Common myeloid progenitor, CD34-positive (primary cell): ENCODE measurements around the gene EPB41L3.
A peak's percentile ranks its signal among the peaks of the same experiment; 100 is the strongest.

Experiments
- CTCF ChIA-PET: fragments of 350-600 bp; sonication (Branson Sonifier 250); formaldehyde crosslinking; loops from one replicate; lab custom pipeline; 2021; ENCODE audit warnings: antibody characterized with exemption; lab: Charles Lee
- POLR2A ChIA-PET: fragments of 350-600 bp; sonication (Branson Sonifier 250); formaldehyde crosslinking; loops from one replicate; lab custom pipeline; 2021; ENCODE audit warnings: antibody characterized with exemption; lab: Charles Lee
- DNase-seq, 3 donors: peaks; one replicate each; pipeline versions ENCODE4 v3.0.0 to v3.0.0-alpha.2; 2013
- H3K27ac ChIP-seq, 2 experiments: 1 replicate in 1 of 2; 2 replicates in 1 of 2; pipeline ENCODE4 v1.7.0; 2013; ENCODE audit warnings: inconsistent platforms in 2 of 2, low read length in 2 of 2, mild to moderate bottlenecking in 2 of 2, low read depth in 1 of 2, moderate library complexity in 1 of 2; ENCODE audit not compliant: severe bottlenecking in 2 of 2, insufficient read depth in 1 of 2, poor library complexity in 1 of 2
- H3K27me3 ChIP-seq, 5 experiments: replicated peaks in 2 of 5; 1 replicate in 3 of 5; 2 replicates in 2 of 5; pipeline versions ENCODE4 v1.6.1 to v1.7.0; 2013; ENCODE audit warnings: low read length in 4 of 5, mild to moderate bottlenecking in 2 of 5, moderate library complexity in 2 of 5, inconsistent platforms in 1 of 5; ENCODE audit not compliant: insufficient read depth in 5 of 5, control insufficient read depth in 4 of 5
- H3K36me3 ChIP-seq, 4 experiments: 1 replicate in 2 of 4; 2 replicates in 2 of 4; pipeline versions ENCODE4 v1.6.1 to v1.7.0; 2013; ENCODE audit warnings: low read length in 3 of 4, control low read depth in 1 of 4, mild to moderate bottlenecking in 1 of 4; ENCODE audit not compliant: control insufficient read depth in 4 of 4, insufficient read depth in 4 of 4
- H3K4me1 ChIP-seq, 4 experiments: 1 replicate in 3 of 4; 2 replicates in 1 of 4; pipeline versions ENCODE4 v1.6.1 to v1.7.1; 2013; ENCODE audit warnings: low read length in 3 of 4, mild to moderate bottlenecking in 3 of 4, control low read depth in 1 of 4, inconsistent platforms in 1 of 4, moderate library complexity in 1 of 4; ENCODE audit not compliant: control insufficient read depth in 4 of 4, insufficient read depth in 4 of 4; ENCODE audit errors: control extremely low read depth in 1 of 4
- H3K4me3 ChIP-seq, 7 experiments: 1 replicate in 4 of 7; 2 replicates in 3 of 7; pipeline versions ENCODE4 v1.5.1 to v1.7.0; 2013; ENCODE audit warnings: mild to moderate bottlenecking in 7 of 7, low read length in 6 of 7, moderate library complexity in 6 of 7, inconsistent platforms in 2 of 7, low read depth in 2 of 7, control low read depth in 1 of 7; ENCODE audit not compliant: insufficient read depth in 4 of 7, control insufficient read depth in 1 of 7; ENCODE audit errors: extremely low read depth in 1 of 7
- H3K9me3 ChIP-seq, 5 experiments: 1 replicate in 4 of 5; 2 replicates in 1 of 5; pipeline versions ENCODE4 v1.6.1 to v1.7.1; 2013; ENCODE audit warnings: low read length in 4 of 5, mild to moderate bottlenecking in 2 of 5, inconsistent platforms in 1 of 5, low read depth in 1 of 5, moderate library complexity in 1 of 5; ENCODE audit not compliant: control insufficient read depth in 4 of 5, insufficient read depth in 2 of 5; ENCODE audit errors: control extremely low read depth in 1 of 5
- WGBS: methylation state at CpG from one replicate; pipeline ENCODE4 v1.1.5; 2013; ENCODE audit not compliant: insufficient coverage; 5-methylcytosine and 5-hydroxymethylcytosine counted together

EPB41L3 gene

GRCh38 chr18:5546660-5547059, 2.9 kb upstream of the EPB41L3 start:
- Histone ChIP-seq H3K9me3 (no peaks in the 10 kb centered on the region), H3K27ac (no peak overlapping the region), H3K4me1 (peaks cover 0 to 18% (median 6%) of the 10 kb centered on the region in 4 experiments), H3K4me3 (no peak overlapping the region), H3K27me3 (peaks cover 0 to 6% (median 2%) of the 10 kb centered on the region in 5 experiments), H3K36me3 (no peaks in the 10 kb centered on the region)
- POLR2A ChIA-PET, result interaction anchor here (0.6 kb wide), 1 partner anchor 85 kb away, joined by 4 read pairs; no protein-coding TSS in a partner anchor
- 15% methylated on average over 2 of the region's 3 CpGs for WGBS
- DNase-seq, result peak; percentile 62 to 75 (median 74)
- CTCF ChIA-PET, result interaction anchor here (0.6 to 2.1 kb wide), 22 partner anchors 9 to 472 kb away, joined by 3 to 13 read pairs (median 4); no protein-coding TSS in a partner anchor

GRCh38 chr18:5543036-5543680, 639 bp downstream of the EPB41L3 start:
- CTCF ChIA-PET, result no interaction called here
- 0% methylated on average over 44 of the region's 84 CpGs for WGBS
- POLR2A ChIA-PET, result no interaction called here
- Histone ChIP-seq H3K4me1 (peaks cover 0 to 22% (median 6%) of the 10 kb centered on the region in 4 experiments), H3K4me3 (peak overlapping the region; percentile 61 to 86 (median 79)), H3K27me3 (peaks cover 0 to 6% (median 2%) of the 10 kb centered on the region in 5 experiments), H3K9me3 (no peaks in the 10 kb centered on the region), H3K27ac (no peak overlapping the region), H3K36me3 (no peaks in the 10 kb centered on the region)
- peak; percentile 18 to 57 (median 25) for DNase-seq

GRCh38 chr18:5542515-5543035, 1.2 kb downstream of the EPB41L3 start:
- POLR2A ChIA-PET, result no interaction called here
- peaks cover 0 to 6% (median 2%) of the 10 kb centered on the region in 5 experiments for H3K27me3 ChIP-seq
- H3K4me3 ChIP-seq, result peak overlapping the region; percentile 61 to 86 (median 79)
- no peaks in the 10 kb centered on the region for H3K9me3 ChIP-seq
- CTCF ChIA-PET, result no interaction called here
- no peaks in the 10 kb centered on the region for H3K36me3 ChIP-seq
- WGBS, result 13% methylated on average over 8 of the region's 23 CpGs
- DNase-seq, result peak; percentile 49 to 90 (median 85)
- H3K4me1 ChIP-seq, result peaks cover 0 to 22% (median 6%) of the 10 kb centered on the region in 4 experiments
- H3K27ac ChIP-seq, result no peak overlapping the region

- Histone ChIP-seq H3K4me1 (peaks cover 0 to 22% (median 6%) of the 10 kb centered on the region in 4 experiments), H3K4me3 (no peak overlapping the region), H3K9me3 (no peaks in the 10 kb centered on the region), H3K27ac (no peak overlapping the region), H3K36me3 (no peaks in the 10 kb centered on the region), H3K27me3 (peaks cover 0 to 6% (median 2%) of the 10 kb centered on the region in 5 experiments)
- DNase-seq, result no peak
- WGBS, result 100% methylated on average over 2 of the region's 3 CpGs
- ChIA-PET CTCF (interaction anchor here (0.8 to 0.9 kb wide), 2 partner anchors 11 to 84 kb away, joined by 3 read pairs; no protein-coding TSS in a partner anchor), POLR2A (no interaction called here)
Measured at GRCh38 chr18:5541644-5542043, 2.2 kb downstream of the EPB41L3 start.

- Histone ChIP-seq H3K27me3 (peaks cover 0 to 6% (median 2%) of the 10 kb centered on the region in 5 experiments), H3K4me1 (peaks cover 0 to 21% (median 6%) of the 10 kb centered on the region in 4 experiments), H3K27ac (no peak overlapping the region), H3K9me3 (no peaks in the 10 kb centered on the region), H3K36me3 (no peaks in the 10 kb centered on the region), H3K4me3 (no peak overlapping the region)
- no CpG with 5 or more reads among the region's 2 CpGs for WGBS
- CTCF ChIA-PET, result no interaction called here
- no peak for DNase-seq
- POLR2A ChIA-PET, result no interaction called here
Measured at GRCh38 chr18:5539391-5539790, 4.4 kb downstream of the EPB41L3 start.

GRCh38 chr18:5538544-5538943, 5.3 kb downstream of the EPB41L3 start:
- H3K4me1 ChIP-seq, result peaks cover 0 to 15% (median 4%) of the 10 kb centered on the region in 4 experiments
- H3K4me3 ChIP-seq, result no peak overlapping the region
- no CpG with 5 or more reads among the region's 2 CpGs for WGBS
- POLR2A ChIA-PET, result no interaction called here
- peaks cover 0 to 3% (median 0%) of the 10 kb centered on the region in 5 experiments for H3K27me3 ChIP-seq
- H3K36me3 ChIP-seq, result no peaks in the 10 kb centered on the region
- CTCF ChIA-PET, result interaction anchor here (1.5 kb wide), 1 partner anchor 8 kb away, joined by 6 read pairs; no protein-coding TSS in a partner anchor
- H3K9me3 ChIP-seq, result no peaks in the 10 kb centered on the region
- H3K27ac ChIP-seq, result no peak overlapping the region
- DNase-seq, result no peak

GRCh38 chr18:5537860-5538259, 5.9 kb downstream of the EPB41L3 start:
- Histone ChIP-seq H3K36me3 (no peaks in the 10 kb centered on the region), H3K27ac (no peak overlapping the region), H3K9me3 (no peaks in the 10 kb centered on the region), H3K4me1 (peaks cover 0 to 14% (median 2%) of the 10 kb centered on the region in 4 experiments), H3K27me3 (peaks cover 0 to 3% (median 0%) of the 10 kb centered on the region in 5 experiments), H3K4me3 (no peak overlapping the region)
- no peak for DNase-seq
- CTCF ChIA-PET, result interaction anchor here (1.5 kb wide), 1 partner anchor 9 kb away, joined by 6 read pairs; no protein-coding TSS in a partner anchor
- 94% methylated on average over 1 of the region's 2 CpGs for WGBS
- POLR2A ChIA-PET, result no interaction called here
